Endometrium (tissue), 2 donors: ENCODE data around the gene ISYNA1.

Experiments
- FAIRE-seq: peaks from 2 replicates; lab custom pipeline; 2012; peaks lifted over from hg19 to GRCh38; lab: Jason Lieb, UNC
- donor health status: control.
- donor health status: control.

The ISYNA1 gene

DNA sequence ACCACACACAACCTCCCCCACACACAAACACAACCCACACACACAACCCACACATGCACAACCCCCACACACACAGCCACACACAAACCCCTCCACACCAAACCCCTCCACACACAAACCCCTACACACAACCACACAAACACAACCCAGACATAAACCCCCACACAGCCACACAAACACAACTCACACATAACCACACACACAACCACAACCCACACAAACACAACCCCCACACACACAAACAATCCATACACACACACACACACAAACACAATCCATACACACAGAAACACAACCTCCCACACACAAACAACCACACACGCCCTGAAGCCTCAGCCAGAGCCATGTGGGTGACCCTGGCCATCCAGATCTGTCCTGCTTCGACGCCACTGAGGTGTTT, 30.0 kb upstream of the ISYNA1 start:
- no peak for FAIRE-seq

GRCh38 chr19:18466354-18466753, 28.4 kb upstream of the ISYNA1 start:
- FAIRE-seq, result no peak

DNA sequence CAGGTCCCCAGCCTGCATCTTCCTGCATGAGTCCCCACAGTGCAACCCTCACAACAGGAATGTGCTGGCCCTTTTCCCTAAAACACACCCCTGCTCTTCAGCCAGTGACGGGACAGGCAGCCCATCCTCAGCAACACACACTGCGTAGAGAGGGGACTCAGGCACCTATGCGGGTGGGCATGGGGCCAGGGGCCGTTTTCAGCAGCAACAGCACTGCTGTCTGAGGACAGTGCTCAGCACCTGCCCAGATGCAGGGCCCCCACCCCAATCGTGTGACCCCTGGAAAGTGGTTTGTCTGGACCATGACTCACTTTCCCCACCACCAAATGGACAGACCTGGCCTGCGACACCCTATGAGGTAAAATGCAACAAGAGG, 28.0 kb upstream of the ISYNA1 start:
- FAIRE-seq, result no peak

DNA sequence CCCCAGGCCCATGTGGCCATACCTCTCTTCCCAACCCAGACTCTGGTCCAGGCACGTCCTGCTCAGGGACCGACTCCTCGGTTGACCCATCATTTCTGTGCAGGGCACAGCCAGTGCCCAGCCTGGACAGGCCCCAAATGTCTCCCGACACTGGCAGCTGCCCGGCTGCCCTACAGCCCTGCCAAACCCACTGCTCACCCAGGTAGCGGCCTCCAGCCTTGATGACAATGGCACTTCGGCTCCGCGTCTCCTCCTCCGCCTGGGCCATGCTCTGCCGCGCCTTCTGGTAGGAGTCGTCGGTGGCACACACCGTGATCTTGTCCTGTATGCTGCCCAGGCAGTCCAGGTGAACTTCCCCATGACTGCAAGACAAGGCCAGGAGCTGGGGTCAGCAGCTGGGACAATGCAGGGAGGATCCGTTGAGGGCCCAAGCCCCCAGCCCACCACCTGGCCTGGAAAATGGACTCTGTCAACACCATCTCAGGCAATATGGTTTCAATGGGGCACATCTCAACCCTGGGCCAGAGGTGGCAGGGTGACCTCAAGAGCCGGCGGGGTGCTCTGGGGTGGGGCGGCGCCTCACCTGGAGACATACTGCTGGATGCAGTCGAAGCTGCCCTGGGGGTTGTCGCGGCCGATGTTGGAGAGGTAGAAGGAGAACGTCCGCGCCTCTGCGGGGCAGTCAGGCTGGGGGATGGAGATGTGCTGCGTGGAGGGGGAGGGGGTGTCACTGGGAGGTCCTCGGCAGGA, 27.5 kb upstream of the ISYNA1 start:
- no peak for FAIRE-seq

GRCh38 chr19:18464646-18465045, 26.7 kb upstream of the ISYNA1 start:
- peak; percentile 21 for FAIRE-seq

DNA sequence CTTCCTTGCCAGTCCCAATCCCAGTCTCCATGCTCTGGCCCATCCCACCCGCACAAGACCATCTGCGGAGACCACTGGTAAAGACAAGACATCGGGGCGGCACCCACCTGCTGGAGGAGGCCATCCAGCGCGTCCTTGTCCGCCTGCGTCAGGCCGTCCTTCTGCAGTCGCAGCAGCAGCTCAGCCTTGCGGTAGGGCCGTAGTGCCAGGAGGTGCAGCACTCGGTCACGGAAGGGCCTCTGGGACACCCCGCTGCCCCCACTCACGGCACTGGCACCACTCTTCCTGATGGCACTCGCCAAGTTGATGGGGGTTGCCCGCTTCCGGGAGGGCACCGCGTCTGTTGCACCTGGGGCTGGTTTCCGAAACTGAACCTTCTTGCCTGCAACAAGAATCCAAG, 23.5 kb upstream of the ISYNA1 start:
- FAIRE-seq, result no peak

GRCh38 chr19:18460900-18461299, 23.0 kb upstream of the ISYNA1 start:
- no peak for FAIRE-seq

- FAIRE-seq, result no peak
These were observed 19.8 kb upstream of the ISYNA1 start for GRCh38 chr19:18457483-18458331.

DNA sequence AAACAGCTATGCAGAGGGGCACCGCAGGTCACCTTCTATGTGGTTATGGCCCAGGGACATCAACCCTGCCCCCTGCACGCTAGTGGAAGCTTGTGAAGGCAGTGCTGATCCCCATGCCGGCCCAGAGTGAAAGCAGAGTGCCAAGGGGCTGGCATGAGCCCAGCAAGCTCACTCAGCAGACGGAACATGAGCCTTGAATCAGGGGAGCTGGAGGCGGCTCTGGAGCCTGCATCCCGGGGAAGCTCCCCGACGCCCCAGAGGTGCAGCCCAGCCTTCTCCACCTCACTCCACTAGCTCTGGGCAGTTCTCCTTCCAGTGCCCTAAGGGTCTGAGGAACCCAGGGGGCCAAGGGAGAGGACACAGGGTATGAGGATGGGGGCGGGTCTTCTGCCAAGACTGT, 19.0 kb upstream of the ISYNA1 start:
- no peak for FAIRE-seq

- no peak for FAIRE-seq
These were observed 18.3 kb upstream of the ISYNA1 start for GRCh38 chr19:18456279-18456678.

GRCh38 chr19:18453269-18454024, 15.5 kb upstream of the ISYNA1 start:
- no peak for FAIRE-seq

- FAIRE-seq, result no peak
These were observed 14.5 kb upstream of the ISYNA1 start for GRCh38 chr19:18452386-18452785.

- peak; percentile 37 for FAIRE-seq
These were observed 13.3 kb upstream of the ISYNA1 start for GRCh38 chr19:18450931-18451836.

DNA sequence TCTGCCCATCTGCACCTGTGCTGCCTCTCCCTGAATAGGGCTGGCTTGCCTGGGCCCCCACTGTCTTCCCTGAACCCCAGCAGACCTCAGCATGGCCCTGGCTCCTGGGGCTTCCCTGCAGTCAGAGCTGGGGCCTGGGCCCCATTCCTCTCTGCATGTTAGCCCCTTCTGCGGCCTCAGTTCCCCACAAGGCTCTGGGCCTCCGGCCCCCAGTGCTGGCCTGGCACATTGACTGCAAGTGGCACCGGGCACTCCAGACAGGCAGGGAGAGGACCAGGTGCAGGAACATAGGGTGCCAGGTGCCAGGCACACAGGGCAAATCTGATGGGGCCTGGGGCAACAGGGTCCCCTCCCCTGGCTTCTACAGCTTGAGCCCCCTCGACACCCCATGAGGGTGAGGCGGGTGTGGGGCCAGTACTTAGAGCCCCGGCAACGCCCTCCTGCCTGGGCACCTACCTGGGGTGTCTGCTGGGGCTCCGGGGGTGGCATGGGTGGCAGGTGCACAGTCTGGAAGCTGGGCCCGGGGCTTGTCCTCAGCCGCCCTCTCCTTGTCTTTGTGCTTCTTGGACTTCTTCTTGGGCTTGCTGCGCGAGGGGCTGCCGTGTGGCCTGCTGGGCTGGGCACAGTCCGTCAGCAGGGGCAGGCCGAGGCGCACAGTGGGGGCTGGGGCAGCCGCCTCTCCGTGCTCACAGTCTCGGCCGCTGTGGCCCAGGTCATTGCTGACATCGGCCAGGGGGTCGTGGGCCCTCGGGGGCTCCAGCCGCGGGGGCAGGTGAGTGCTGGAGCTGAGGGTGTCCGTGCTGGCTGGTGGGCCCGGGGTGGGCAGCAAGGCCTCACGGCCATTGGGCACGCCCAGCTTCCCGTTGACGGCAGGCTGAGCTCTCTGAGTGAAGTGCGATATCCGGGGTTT, 12.3 kb upstream of the ISYNA1 start:
- no peak for FAIRE-seq

GRCh38 chr19:18449552-18449951, 11.6 kb upstream of the ISYNA1 start:
- no peak for FAIRE-seq

GRCh38 chr19:18446811-18447359, 9.0 kb upstream of the ISYNA1 start:
- FAIRE-seq, result no peak

GRCh38 chr19:18446145-18446810, 8.3 kb upstream of the ISYNA1 start:
- no peak for FAIRE-seq

DNA sequence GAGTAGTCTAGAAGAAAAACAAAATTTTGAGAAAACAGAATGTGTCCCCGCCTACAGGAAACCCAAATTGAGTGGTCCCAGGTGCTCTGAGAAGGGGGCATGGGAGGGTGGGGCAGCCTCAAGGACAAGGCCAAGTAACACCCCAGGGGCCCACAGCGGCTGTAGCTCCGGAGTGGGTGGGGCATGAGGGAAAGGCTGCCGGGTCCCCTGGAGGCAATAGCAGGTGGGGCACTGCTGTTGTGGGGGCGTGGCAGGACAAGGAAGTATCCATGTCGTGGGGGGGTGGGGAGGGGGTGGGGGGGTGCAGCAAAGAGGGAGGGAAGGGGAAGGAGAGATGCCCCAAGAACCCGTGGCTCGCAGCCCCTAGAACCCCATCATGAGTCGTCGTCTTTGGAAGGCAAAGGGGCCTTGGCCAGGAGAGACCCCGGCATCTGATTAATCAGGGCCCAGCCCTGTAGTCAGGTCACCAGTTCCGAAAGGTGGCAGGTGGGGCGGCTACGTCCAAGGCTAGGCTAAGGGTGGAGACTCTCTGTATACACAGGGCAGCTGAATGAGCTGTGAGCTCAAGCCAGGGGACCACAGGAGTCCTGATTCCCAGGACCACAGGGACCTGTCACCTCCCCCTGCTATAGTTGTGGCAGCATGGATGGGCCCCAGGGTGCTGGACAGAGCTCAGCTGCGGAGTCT, 7.5 kb upstream of the ISYNA1 start:
- FAIRE-seq, result no peak

GRCh38 chr19:18444513-18444912, 6.6 kb upstream of the ISYNA1 start:
- FAIRE-seq, result no peak
